HepG2 (cell line): Measurements from ENCODE around the gene CLEC19A. TPM values are rescaled to one million over a fixed set of nuclear protein-coding genes. Genes with fewer than 3 reads are reported as not detected.

ENCODE experiments used
- ATAC-seq: fragments of 200-7000 bp; cut with Tn5 transposase; 3 replicates; pipeline ENCODE4 v1.9.1; 2020; ENCODE audit warnings: mild to moderate bottlenecking, moderate library complexity
- BruUV-seq: library from RNA; stranded (reverse); fragments of 400-500 nt; replicated peaks from 2 replicates; lab custom pipeline; 2021; lab: Mats Ljungman, UMichigan
- CTCF ChIA-PET: fragments of 300-600 bp; formaldehyde crosslinking; extraction: SDS; loops from one replicate; lab custom pipeline; 2021; ENCODE audit warnings: low total read pairs, inconsistent platforms, low intra/inter-chr PET ratio; lab: Yijun Ruan, JAX
- POLR2A ChIA-PET: fragments of 350-600 bp; sonication (Branson Sonifier 250); formaldehyde crosslinking; loops from one replicate; lab custom pipeline; 2020; ENCODE audit warnings: antibody characterized with exemption, inconsistent platforms; lab: Yijun Ruan, JAX
- DNase-seq: peaks from one replicate; pipeline ENCODE4 v3.0.0-alpha.2; 2015; ENCODE audit warnings: low spot score
- FAIRE-seq: peaks from 3 replicates; lab custom pipeline; 2011; peaks lifted over from hg19 to GRCh38; lab: Jason Lieb, UNC
- H2AFZ ChIP-seq: one replicate; pipeline ENCODE4 v1.6.1; 2011; ENCODE audit warnings: low read length, inconsistent platforms
- H3K27ac ChIP-seq: fragments of 300-600 bp; 3 replicates; pipeline ENCODE4 v1.8.0; 2011; ENCODE audit warnings: mixed run types, mild to moderate bottlenecking, mixed read lengths, low read length, inconsistent platforms; ENCODE audit not compliant: insufficient read depth; ENCODE audit errors: extremely low read length
- H3K27me3 ChIP-seq, 2 experiments: fragments of 200-600 bp in 1 of 2; 2 replicates in 1 of 2; 3 replicates in 1 of 2; pipeline versions ENCODE4 v1.6.0 to v1.8.0; 2011; ENCODE audit warnings: low read length in 2 of 2, mild to moderate bottlenecking in 2 of 2, moderate library complexity in 2 of 2, inconsistent platforms in 1 of 2; ENCODE audit not compliant: insufficient read depth in 2 of 2, control insufficient read depth in 1 of 2
- H3K36me3 ChIP-seq, 2 experiments: fragments of 200-600 bp in 1 of 2; replicated peaks in 1 of 2; 2 replicates in 1 of 2; 3 replicates in 1 of 2; pipeline versions ENCODE4 v1.5.1 to v1.8.0; 2011; ENCODE audit warnings: low read length in 2 of 2, inconsistent platforms in 1 of 2; ENCODE audit not compliant: insufficient read depth in 2 of 2, control insufficient read depth in 1 of 2
- H3K4me1 ChIP-seq: 2 replicates; pipeline ENCODE4 v1.5.1; 2012; ENCODE audit warnings: low read length, inconsistent platforms; ENCODE audit not compliant: insufficient read depth
- H3K4me2 ChIP-seq: 2 replicates; pipeline ENCODE4 v1.6.0; 2011; ENCODE audit warnings: low read depth, low read length, inconsistent platforms
- H3K4me3 ChIP-seq, 3 experiments: fragments of 200-600 bp in 1 of 3; sonication (generic), shearing (Covaris generic) in 1 of 3; replicated peaks in 1 of 3; 2 replicates each; pipeline ENCODE4 v1.5.1; 2011 to 2016; ENCODE audit warnings: low read length in 3 of 3, inconsistent platforms in 2 of 3, low read depth in 2 of 3, mild to moderate bottlenecking in 2 of 3, control low read depth in 1 of 3, mixed read lengths in 1 of 3; ENCODE audit not compliant: insufficient read depth in 1 of 3
- H3K79me2 ChIP-seq: one replicate; pipeline ENCODE4 v1.6.1; 2011; ENCODE audit warnings: low read length, inconsistent platforms; ENCODE audit not compliant: insufficient read depth
- H3K9ac ChIP-seq: 2 replicates; pipeline ENCODE4 v1.6.0; 2011; ENCODE audit warnings: mild to moderate bottlenecking, low read depth, low read length, inconsistent platforms; ENCODE audit not compliant: insufficient read depth
- H3K9me3 ChIP-seq: 2 replicates; pipeline ENCODE4 v1.5.1; 2012; ENCODE audit warnings: mild to moderate bottlenecking, low read length
- H4K20me1 ChIP-seq: 2 replicates; pipeline ENCODE4 v1.6.0; 2011; ENCODE audit warnings: inconsistent platforms, mild to moderate bottlenecking, low read length, moderate library complexity; ENCODE audit not compliant: insufficient read depth
- CEBPB ChIP-seq: IDR thresholded peaks from 2 replicates; pipeline ENCODE4 v1.6.1; 2011; ENCODE audit warnings: low read depth, low read length, improper control_type of control experiment, borderline replicate concordance
- DDIT3 ChIP-seq: sonication (generic); formaldehyde crosslinking; IDR thresholded peaks from 2 replicates; pipeline ENCODE4 v1.4.0; 2020; ENCODE audit warnings: mild to moderate bottlenecking, missing genetic modification reagents
- USF2 ChIP-seq, 2 experiments: sonication (generic) in 1 of 2; formaldehyde crosslinking in 1 of 2; IDR thresholded peaks; 2 replicates each; pipeline versions ENCODE4 v1.5.1 to v1.6.1; 2011 to 2020; ENCODE audit warnings: borderline replicate concordance in 1 of 2, low read depth in 1 of 2, low read length in 1 of 2, mild to moderate bottlenecking in 1 of 2, missing genetic modification reagents in 1 of 2, moderate library complexity in 1 of 2
- ZNF589 ChIP-seq: sonication (generic); formaldehyde crosslinking; conservative IDR thresholded peaks from 2 replicates; pipeline ENCODE4 v1.8.0; 2022; ENCODE audit warnings: mild to moderate bottlenecking, moderate library complexity, missing genetic modification reagents
- WGBS: methylation state at CpG from one replicate; pipeline ENCODE4 v1.1.6; 2017; ENCODE audit warnings: low lambda C conversion rate; 5-methylcytosine and 5-hydroxymethylcytosine counted together
- in situ Hi-C: cut with HindIII; loops from 2 replicates; pipeline ENCODE4 v1.10.0; 2017; ENCODE audit warnings: low pct_unique_long_range_greater_than_20kb; ENCODE audit not compliant: extremely low pct_ligation_motif_present
- intact Hi-C: fragments of 100-400 bp; cut with micrococcal nuclease; formaldehyde crosslinking; loops from one replicate; pipeline ENCODE4 v1.10.0; 2022; ENCODE audit not compliant: unreplicated experiment
- polyA plus RNA-seq, 8 experiments: library from polyadenylated mRNA; depleted of rRNA in 3 of 8; stranded (reverse) in 7 of 8; unstranded in 1 of 8; fragments of >200 nt; fragmentation: Illumina TruSeq in 4 of 8; extraction: Trizol in 4 of 8; gene quantifications; 2 replicates each; pipeline versions ENCODE4 v1.2.1 to v1.2.3, GENCODE V29; 2011 to 2016; ENCODE audit warnings: low read depth in 4 of 8, missing spikeins in 1 of 8, mixed read lengths in 1 of 8; ENCODE audit not compliant: insufficient read depth in 1 of 8
- total RNA-seq, 5 experiments: library from RNA; depleted of rRNA; stranded (reverse); fragments of >200 nt; fragmentation: Illumina TruSeq; extraction: Trizol; gene quantifications; 2 replicates each; pipeline ENCODE4 v1.2.3, GENCODE V29; 2016; ENCODE audit warnings: low read depth in 1 of 5
- TF ChIP-seq, protein P1 (sequence below): sonication (generic); formaldehyde crosslinking; IDR thresholded peaks from 2 replicates; pipeline ENCODE4 v1.4.0; 2020; ENCODE audit warnings: missing genetic modification reagents
- TF ChIP-seq, protein P2 (sequence below): sonication (generic); formaldehyde crosslinking; IDR thresholded peaks from 2 replicates; pipeline ENCODE4 v1.4.0; 2020; ENCODE audit warnings: mild to moderate bottlenecking, missing genetic modification reagents

Gene CLEC19A
- total and polyA plus RNA-seq, 2 of the 13 experiments (the other 11 are each of a cell fraction or from before 2014, with no cell fraction given): not detected

DNA sequence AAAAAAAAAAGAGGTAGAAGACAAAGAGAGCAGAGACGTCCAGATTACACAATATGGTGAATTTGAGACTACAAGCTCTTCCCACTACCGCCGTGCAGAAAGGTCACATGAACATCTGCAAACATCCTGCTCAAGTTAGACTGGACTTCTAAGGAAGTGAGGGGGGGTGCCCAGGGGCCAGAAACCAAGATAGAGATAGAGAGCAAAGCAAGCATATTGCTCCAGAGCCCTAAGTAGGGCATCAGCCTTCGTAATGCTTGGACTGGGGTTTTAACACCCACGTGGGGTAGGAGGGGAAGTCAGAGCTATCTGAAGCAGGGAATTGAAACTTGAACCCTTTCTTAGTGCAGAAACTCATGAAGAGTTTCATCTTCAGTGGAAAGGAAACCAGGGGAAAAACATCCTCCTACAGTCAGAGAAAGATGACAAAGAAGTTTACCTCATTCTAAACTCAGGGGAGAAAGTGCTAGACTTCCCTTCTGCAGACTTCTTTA is 8.7 kb downstream of the CLEC19A start:
- Histone ChIP-seq H3K4me1 (no peaks in the 10 kb centered on the region), H4K20me1 (no peaks in the 10 kb centered on the region), H3K27me3 (peaks cover 2 to 17% of the 10 kb centered on the region in 2 experiments; a peak in 3 of 5 replicates), H3K9me3 (no peaks in the 10 kb centered on the region), H3K36me3 (no peaks in the 10 kb centered on the region), H3K79me2 (no peaks in the 10 kb centered on the region), H2AFZ (no peak overlapping the region), H3K9ac (no peak overlapping the region), H3K4me2 (no peak overlapping the region), H3K27ac (no peak overlapping the region), H3K4me3 (no peak overlapping the region)
- WGBS: 2% methylated on average over 5 of the region's 5 CpGs
- FAIRE-seq (peak; percentile 59), ATAC-seq (no peak), DNase-seq (no peak)
- POLR2A ChIA-PET: no interaction called here
- TF ChIP-seq, protein P1, sequence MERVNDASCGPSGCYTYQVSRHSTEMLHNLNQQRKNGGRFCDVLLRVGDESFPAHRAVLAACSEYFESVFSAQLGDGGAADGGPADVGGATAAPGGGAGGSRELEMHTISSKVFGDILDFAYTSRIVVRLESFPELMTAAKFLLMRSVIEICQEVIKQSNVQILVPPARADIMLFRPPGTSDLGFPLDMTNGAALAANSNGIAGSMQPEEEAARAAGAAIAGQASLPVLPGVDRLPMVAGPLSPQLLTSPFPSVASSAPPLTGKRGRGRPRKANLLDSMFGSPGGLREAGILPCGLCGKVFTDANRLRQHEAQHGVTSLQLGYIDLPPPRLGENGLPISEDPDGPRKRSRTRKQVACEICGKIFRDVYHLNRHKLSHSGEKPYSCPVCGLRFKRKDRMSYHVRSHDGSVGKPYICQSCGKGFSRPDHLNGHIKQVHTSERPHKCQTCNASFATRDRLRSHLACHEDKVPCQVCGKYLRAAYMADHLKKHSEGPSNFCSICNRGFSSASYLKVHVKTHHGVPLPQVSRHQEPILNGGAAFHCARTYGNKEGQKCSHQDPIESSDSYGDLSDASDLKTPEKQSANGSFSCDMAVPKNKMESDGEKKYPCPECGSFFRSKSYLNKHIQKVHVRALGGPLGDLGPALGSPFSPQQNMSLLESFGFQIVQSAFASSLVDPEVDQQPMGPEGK: 0 out of 2 replicates have a peak, but pooled peaks have one; percentile 11
- TF ChIP-seq DDIT3 (CRISPR knock-in tag) (no peak), CEBPB (peak; percentile 9; the same call in 1 of the 2 replicates), ZNF589 (CRISPR knock-in tag) (no peak), USF2 (IDR thresholded peaks at IDR 0.05; ENCODE audit: low read depth, low read length) (no peak), USF2 (CRISPR knock-in tag; IDR thresholded peaks at IDR 0.05; ENCODE audit: borderline replicate concordance) (peak; percentile 42; the same call in 1 of the 2 replicates)
- TF ChIP-seq, protein P2, sequence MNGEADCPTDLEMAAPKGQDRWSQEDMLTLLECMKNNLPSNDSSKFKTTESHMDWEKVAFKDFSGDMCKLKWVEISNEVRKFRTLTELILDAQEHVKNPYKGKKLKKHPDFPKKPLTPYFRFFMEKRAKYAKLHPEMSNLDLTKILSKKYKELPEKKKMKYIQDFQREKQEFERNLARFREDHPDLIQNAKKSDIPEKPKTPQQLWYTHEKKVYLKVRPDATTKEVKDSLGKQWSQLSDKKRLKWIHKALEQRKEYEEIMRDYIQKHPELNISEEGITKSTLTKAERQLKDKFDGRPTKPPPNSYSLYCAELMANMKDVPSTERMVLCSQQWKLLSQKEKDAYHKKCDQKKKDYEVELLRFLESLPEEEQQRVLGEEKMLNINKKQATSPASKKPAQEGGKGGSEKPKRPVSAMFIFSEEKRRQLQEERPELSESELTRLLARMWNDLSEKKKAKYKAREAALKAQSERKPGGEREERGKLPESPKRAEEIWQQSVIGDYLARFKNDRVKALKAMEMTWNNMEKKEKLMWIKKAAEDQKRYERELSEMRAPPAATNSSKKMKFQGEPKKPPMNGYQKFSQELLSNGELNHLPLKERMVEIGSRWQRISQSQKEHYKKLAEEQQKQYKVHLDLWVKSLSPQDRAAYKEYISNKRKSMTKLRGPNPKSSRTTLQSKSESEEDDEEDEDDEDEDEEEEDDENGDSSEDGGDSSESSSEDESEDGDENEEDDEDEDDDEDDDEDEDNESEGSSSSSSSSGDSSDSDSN (CRISPR knock-in tag): no peak
- no TSS peak for BruUV-seq
- CTCF ChIA-PET: no interaction called here
- in situ Hi-C loops: no loop called here
- intact Hi-C loops: no loop called here
